NCI-H1048 (cell line): ENCODE data around the gene ARGFX.
A peak's percentile ranks its signal among the peaks of the same experiment; 100 is the strongest.
"Not testable (repeated sequence)": the region's sequence is repeated elsewhere in the genome, so short reads cannot be mapped to it uniquely, and the experiment has no call there.

Experiments
- DNase-seq: peaks from one replicate; lab custom pipeline; 2025; lab: John Stamatoyannopoulos, UW

ARGFX gene

GRCh38 chr3:121567649-121568048 lies at the start of gene ARGFX:
Gene ARGFX (plus strand): TSS chr3:121567949. CDS start chr3:121570714, 2,765 bp downstream.
- no peak for DNase-seq

GRCh38 chr3:121517953-121518655 lies 49.6 kb upstream of the ARGFX start:
- DNase-seq = no peak

GRCh38 chr3:121520510-121520909 lies 47.2 kb upstream of the ARGFX start:
- DNase-seq = no peak

- DNase-seq = no peak
Observed at GRCh38 chr3:121529308-121529707, 38.4 kb upstream of the ARGFX start.

- DNase-seq = no peak
Observed at GRCh38 chr3:121531269-121531668, 36.5 kb upstream of the ARGFX start.

- no peak for DNase-seq
Observed at GRCh38 chr3:121542924-121543323, 24.8 kb upstream of the ARGFX start.

GRCh38 chr3:121545049-121545573 lies 22.6 kb upstream of the ARGFX start:
- DNase-seq = no peak

GRCh38 chr3:121545574-121546455 lies 21.9 kb upstream of the ARGFX start, which contains the start of gene POLQ:
Gene POLQ (minus strand): TSS chr3:121545988. CDS start chr3:121545877, 111 bp downstream.
- peak; percentile 78 for DNase-seq

- no peak for DNase-seq
Observed at GRCh38 chr3:121552379-121552778, 15.4 kb upstream of the ARGFX start.

- DNase-seq = no peak
Observed at GRCh38 chr3:121552797-121553196, 15.0 kb upstream of the ARGFX start.

GRCh38 chr3:121557426-121557934 lies 10.3 kb upstream of the ARGFX start:
- no peak for DNase-seq

- no peak for DNase-seq
Observed at GRCh38 chr3:121562148-121562547, 5.6 kb upstream of the ARGFX start.

- no peak for DNase-seq
Observed at GRCh38 chr3:121566773-121567172, 976 bp upstream of the ARGFX start.

- DNase-seq = no peak
Observed at GRCh38 chr3:121574449-121574848, 6.7 kb downstream of the ARGFX start.

GRCh38 chr3:121581691-121582090 lies 13.9 kb downstream of the ARGFX start:
- DNase-seq = no peak

- DNase-seq = no peak
Observed at GRCh38 chr3:121584418-121584817, 16.7 kb downstream of the ARGFX start.

GRCh38 chr3:121592856-121593702 lies 25.3 kb downstream of the ARGFX start, which contains the start of gene FBXO40:
Gene FBXO40 (plus strand): TSS chr3:121593379. CDS start chr3:121620576, 27,197 bp downstream.
- DNase-seq = peak; percentile 28

- DNase-seq = not testable (repeated sequence)
Observed at GRCh38 chr3:121593806-121594205, 26.1 kb downstream of the ARGFX start.

GRCh38 chr3:121594850-121595249 lies 27.1 kb downstream of the ARGFX start:
- no peak for DNase-seq

GRCh38 chr3:121595765-121596406 lies 28.1 kb downstream of the ARGFX start:
- no peak for DNase-seq

GRCh38 chr3:121598564-121598963 lies 30.8 kb downstream of the ARGFX start:
- DNase-seq = no peak
